Parathyroid adenoma (tissue), 2 donors: Measurements from ENCODE around the gene GNLY.

ENCODE experiments used
- H2AFZ ChIP-seq: fragments of 300-600 bp; sonication (generic); one replicate; pipeline ENCODE4 v1.7.0; 2017; ENCODE audit warnings: antibody characterized with exemption, mild to moderate bottlenecking
- H3K27ac ChIP-seq: fragments of 300-600 bp; sonication (generic); one replicate; pipeline ENCODE4 v1.7.0; 2017
- H3K27me3 ChIP-seq: fragments of 300-600 bp; sonication (generic); one replicate; pipeline ENCODE4 v1.7.0; 2017; ENCODE audit warnings: low read length; ENCODE audit not compliant: control insufficient read depth, insufficient read depth
- H3K36me3 ChIP-seq: fragments of 300-600 bp; sonication (generic); one replicate; pipeline ENCODE4 v1.7.0; 2017; ENCODE audit warnings: low read length; ENCODE audit not compliant: control insufficient read depth, insufficient read depth
- H3K4me1 ChIP-seq: fragments of 300-600 bp; sonication (generic); one replicate; pipeline ENCODE4 v1.7.0; 2017; ENCODE audit warnings: control low read depth
- H3K4me2 ChIP-seq: fragments of 300-600 bp; sonication (generic); one replicate; pipeline ENCODE4 v1.7.0; 2017; ENCODE audit warnings: low read length
- H3K4me3 ChIP-seq: fragments of 300-600 bp; sonication (generic); one replicate; pipeline ENCODE4 v1.7.0; 2017; ENCODE audit warnings: low read depth, low read length
- H3K79me2 ChIP-seq: fragments of 300-600 bp; sonication (generic); one replicate; pipeline ENCODE4 v1.7.0; 2017; ENCODE audit warnings: control low read depth
- H3K9ac ChIP-seq: fragments of 300-600 bp; sonication (generic); one replicate; pipeline ENCODE4 v1.7.0; 2017; ENCODE audit warnings: mild to moderate bottlenecking
- H3K9me3 ChIP-seq: fragments of 300-600 bp; sonication (generic); one replicate; pipeline ENCODE4 v1.7.0; 2017; ENCODE audit warnings: low read length; ENCODE audit not compliant: control insufficient read depth
- TF ChIP-seq, protein P1 (sequence below): fragments of 300-600 bp; sonication (generic); IDR thresholded peaks from one replicate; pipeline ENCODE4 v1.7.0; 2017; ENCODE audit warnings: antibody characterized with exemption, mild to moderate bottlenecking
- donor health status: primary hyperparathyroidism.

Gene GNLY

DNA sequence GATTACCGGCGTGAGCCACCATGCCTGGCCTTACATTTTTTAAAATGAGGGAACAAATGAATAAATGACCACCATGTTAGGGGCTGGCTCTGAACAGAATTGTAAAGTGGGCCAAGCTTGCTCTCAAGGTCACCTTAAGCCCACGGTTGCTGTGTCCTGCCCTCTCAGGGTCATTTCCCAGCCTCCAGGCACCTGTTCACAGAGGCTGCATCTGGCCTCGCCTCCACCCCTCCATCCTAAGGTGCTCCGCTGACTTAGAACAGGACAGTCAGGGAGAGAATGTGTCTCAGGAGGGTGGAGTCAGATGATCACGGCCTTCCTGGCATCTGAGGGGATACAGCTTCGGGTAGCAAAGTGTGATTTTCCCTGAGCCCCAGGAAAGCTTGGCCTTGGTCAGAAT, 33.4 kb upstream of the GNLY start:
- Histone ChIP-seq H3K4me1 (no peaks in the 10 kb centered on the region), H3K9ac (no peak overlapping the region), H3K79me2 (no peaks in the 10 kb centered on the region), H3K4me2 (no peak overlapping the region), H3K4me3 (no peak overlapping the region), H3K9me3 (no peaks in the 10 kb centered on the region), H3K27ac (no peak overlapping the region), H3K36me3 (no peaks in the 10 kb centered on the region), H2AFZ (no peak overlapping the region), H3K27me3 (no peaks in the 10 kb centered on the region)
- TF ChIP-seq, protein P1, sequence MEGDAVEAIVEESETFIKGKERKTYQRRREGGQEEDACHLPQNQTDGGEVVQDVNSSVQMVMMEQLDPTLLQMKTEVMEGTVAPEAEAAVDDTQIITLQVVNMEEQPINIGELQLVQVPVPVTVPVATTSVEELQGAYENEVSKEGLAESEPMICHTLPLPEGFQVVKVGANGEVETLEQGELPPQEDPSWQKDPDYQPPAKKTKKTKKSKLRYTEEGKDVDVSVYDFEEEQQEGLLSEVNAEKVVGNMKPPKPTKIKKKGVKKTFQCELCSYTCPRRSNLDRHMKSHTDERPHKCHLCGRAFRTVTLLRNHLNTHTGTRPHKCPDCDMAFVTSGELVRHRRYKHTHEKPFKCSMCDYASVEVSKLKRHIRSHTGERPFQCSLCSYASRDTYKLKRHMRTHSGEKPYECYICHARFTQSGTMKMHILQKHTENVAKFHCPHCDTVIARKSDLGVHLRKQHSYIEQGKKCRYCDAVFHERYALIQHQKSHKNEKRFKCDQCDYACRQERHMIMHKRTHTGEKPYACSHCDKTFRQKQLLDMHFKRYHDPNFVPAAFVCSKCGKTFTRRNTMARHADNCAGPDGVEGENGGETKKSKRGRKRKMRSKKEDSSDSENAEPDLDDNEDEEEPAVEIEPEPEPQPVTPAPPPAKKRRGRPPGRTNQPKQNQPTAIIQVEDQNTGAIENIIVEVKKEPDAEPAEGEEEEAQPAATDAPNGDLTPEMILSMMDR = no peak

DNA sequence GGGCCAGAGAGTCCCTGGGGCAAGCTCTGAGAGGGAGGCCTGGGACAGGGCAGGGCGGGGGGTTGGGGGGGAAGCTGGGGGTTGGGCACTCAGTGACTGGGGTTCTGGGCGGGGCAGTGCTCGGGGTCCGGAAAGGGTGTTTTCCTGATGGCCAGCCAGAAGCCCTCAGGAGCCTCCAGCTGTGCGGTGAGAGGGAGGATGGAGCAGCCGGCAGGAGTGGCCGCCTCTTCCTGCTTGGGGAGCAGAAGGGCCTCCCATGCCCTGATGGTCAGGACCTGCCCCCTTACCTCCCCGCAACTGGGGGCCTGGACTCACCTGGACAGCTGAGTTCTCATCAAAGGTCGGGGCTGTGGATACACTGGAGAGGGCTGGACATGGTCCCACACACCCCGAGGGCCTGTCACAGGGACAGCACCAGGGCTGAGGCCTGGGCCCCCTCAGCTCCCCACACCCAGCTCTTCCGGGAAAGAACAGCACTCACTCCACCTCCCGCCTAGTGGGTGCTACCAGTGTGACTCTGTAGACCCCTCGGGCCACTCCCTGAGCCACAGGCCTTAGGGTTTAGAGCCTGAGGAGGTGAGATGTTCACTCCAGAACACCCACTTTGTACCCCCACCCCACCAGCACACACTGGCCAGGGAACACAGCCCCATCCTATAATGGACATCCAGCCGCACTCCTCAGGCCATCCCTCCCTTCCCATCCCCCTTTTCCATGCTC, 32.9 kb upstream of the GNLY start:
- Histone ChIP-seq H2AFZ (no peak overlapping the region), H3K36me3 (no peaks in the 10 kb centered on the region), H3K27me3 (no peaks in the 10 kb centered on the region), H3K79me2 (no peaks in the 10 kb centered on the region), H3K9me3 (no peaks in the 10 kb centered on the region), H3K9ac (no peak overlapping the region), H3K4me3 (no peak overlapping the region), H3K4me2 (no peak overlapping the region), H3K27ac (peak overlapping the region; percentile 47), H3K4me1 (no peaks in the 10 kb centered on the region)
- TF ChIP-seq, protein P1 = no peak

DNA sequence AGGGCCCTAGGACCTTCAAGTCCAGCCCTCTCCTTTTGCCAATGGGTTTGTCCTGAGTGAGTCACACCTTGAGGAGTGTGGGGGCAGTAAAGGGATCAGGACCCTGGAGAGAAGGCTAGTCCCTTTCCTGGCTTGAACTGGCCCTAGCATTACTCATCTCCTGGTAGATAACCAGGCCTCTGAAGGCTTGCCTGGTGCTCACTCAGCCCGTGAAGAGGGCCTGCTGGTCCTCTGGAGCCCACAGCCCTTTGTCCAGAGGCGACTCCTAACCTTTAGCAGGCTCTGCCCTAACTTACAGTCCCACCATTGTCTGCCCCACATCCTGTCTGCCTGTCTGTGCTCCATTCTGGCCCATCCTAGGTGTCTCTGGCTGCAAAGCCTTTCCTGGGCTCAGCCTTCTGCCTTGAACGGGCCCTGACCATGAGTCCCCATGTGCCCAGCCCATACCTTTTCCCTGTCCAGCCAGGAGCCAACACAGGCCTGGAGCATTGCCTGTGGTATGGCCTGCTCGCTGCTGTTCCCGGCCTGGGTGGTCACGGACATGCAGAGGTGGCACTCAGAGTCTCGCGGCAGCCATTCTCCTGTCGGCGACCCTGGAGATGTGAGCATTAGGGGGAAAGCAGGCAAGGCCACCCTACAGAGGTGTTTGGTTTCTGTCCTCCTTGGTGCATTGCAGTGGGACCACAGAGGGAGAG, 31.1 kb upstream of the GNLY start:
- TF ChIP-seq, protein P1 = no peak
- H3K9ac ChIP-seq = no peak overlapping the region

DNA sequence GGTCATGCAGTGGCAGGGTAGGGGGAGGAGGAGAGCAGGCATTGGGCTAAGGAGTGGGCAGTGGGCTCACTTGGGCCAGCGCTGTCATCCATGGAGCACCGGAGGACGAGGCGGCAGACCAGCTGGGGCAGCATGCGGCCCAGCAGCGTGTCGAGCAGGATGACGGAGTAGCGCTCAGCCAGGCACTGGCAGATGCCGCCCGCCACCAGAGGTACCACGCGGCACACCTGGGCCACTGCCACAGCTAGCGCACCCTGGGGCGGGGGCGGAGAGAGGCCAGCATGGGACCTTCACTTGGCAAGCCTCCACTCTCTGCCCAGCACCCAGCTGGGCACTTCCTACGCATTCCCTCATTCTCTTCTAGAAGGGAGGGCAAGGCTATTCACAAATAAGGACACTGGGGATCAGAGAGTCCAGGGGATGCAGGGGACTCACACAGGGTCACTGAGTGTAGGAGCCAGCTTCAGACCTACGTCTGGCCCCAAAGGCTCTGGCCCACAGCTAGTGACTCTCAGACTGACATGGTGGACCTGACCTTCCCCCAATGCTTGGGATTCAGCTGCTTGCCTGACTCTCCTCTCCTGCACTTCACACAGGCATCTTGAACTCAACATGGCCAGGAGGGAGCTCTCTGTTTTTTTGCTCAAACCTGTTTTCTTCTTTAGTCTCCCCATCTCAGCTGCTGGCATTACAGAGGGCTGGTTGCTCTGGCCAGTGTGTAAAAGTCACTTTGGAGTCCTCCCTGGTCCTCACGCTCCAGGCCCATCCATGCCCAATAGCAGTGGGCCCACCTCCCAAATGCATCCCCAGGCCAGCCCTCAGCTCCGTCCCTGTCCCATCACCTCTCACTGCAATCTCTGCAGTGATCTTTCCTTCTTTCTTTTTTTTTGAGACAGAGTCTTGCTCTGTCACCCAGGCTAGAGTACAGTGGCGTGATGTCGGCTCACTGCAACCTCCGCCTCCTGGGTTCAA, 30.3 kb upstream of the GNLY start:
- Histone ChIP-seq H3K4me2 (no peak overlapping the region), H3K4me1 (no peaks in the 10 kb centered on the region), H3K9me3 (no peaks in the 10 kb centered on the region), H3K27ac (no peak overlapping the region), H2AFZ (no peak overlapping the region), H3K9ac (no peak overlapping the region), H3K4me3 (no peak overlapping the region), H3K36me3 (no peaks in the 10 kb centered on the region), H3K27me3 (no peaks in the 10 kb centered on the region), H3K79me2 (no peaks in the 10 kb centered on the region)
- TF ChIP-seq, protein P1 = no peak

More for the DNA sequence above, 31.1 kb upstream of the GNLY start:
- no peak overlapping the region for H3K4me3 ChIP-seq
- H3K4me1 ChIP-seq = no peaks in the 10 kb centered on the region
- no peak overlapping the region for H3K4me2 ChIP-seq
- H2AFZ ChIP-seq = no peak overlapping the region
- no peaks in the 10 kb centered on the region for H3K9me3 ChIP-seq
- H3K79me2 ChIP-seq = no peaks in the 10 kb centered on the region
- peak overlapping the region; percentile 29 for H3K27ac ChIP-seq
- H3K36me3 ChIP-seq = no peaks in the 10 kb centered on the region
- no peaks in the 10 kb centered on the region for H3K27me3 ChIP-seq
